Caco-2 (cell line): ENCODE data around the gene HMSD. TPM values are rescaled to one million over a fixed set of nuclear protein-coding genes. Genes with fewer than 3 reads are reported as not detected.

ENCODE experiments used
- BruUV-seq: library from RNA; stranded (reverse); fragments of 400-500 nt; replicated peaks from 2 replicates; lab custom pipeline; 2021; lab: Mats Ljungman, UMichigan
- CTCF ChIA-PET: fragments of 300-600 bp; sonication (Branson Sonifier 250); formaldehyde crosslinking; loops from one replicate; lab custom pipeline; 2022; ENCODE audit warnings: antibody characterized with exemption; lab: Charles Lee
- POLR2A ChIA-PET: fragments of 300-600 bp; sonication (Branson Sonifier 250); formaldehyde crosslinking; loops from one replicate; lab custom pipeline; 2022; ENCODE audit warnings: antibody characterized with exemption; lab: Charles Lee
- DNase-seq, 2 experiments: peaks; one replicate each; pipeline versions ENCODE4 v3.0.0 to v3.0.0-alpha.2; 2020 to 2022
- H3K27me3 ChIP-seq: replicated peaks from 2 replicates; pipeline ENCODE4 v1.6.0; 2011; ENCODE audit warnings: low read length; ENCODE audit not compliant: control insufficient read depth, insufficient read depth
- H3K36me3 ChIP-seq: 2 replicates; pipeline ENCODE4 v1.5.1; 2011; ENCODE audit warnings: low read length; ENCODE audit not compliant: control insufficient read depth, insufficient read depth
- H3K4me1 ChIP-seq: fragments of 250-450 bp; sonication (Bioruptor Pico); 2 replicates; pipeline ENCODE4 v1.5.1; 2020; ENCODE audit warnings: mild to moderate bottlenecking
- H3K4me3 ChIP-seq: 2 replicates; pipeline ENCODE4 v1.5.1; 2011; ENCODE audit warnings: low read depth, mild to moderate bottlenecking, control low read depth, low read length
- H3K9me3 ChIP-seq: fragments of 250-450 bp; sonication (Bioruptor Pico); 2 replicates; pipeline ENCODE4 v1.5.1; 2020; ENCODE audit warnings: mild to moderate bottlenecking, moderate library complexity
- H3K27ac Mint-ChIP-seq: one replicate; pipeline ENCODE4 v1.8.0; 2022; ENCODE audit warnings: mixed read lengths; ENCODE audit not compliant: unreplicated experiment
- H3K27me3 Mint-ChIP-seq: one replicate; pipeline ENCODE4 v1.8.0; 2022; ENCODE audit warnings: mixed read lengths; ENCODE audit not compliant: insufficient read depth, unreplicated experiment
- H3K36me3 Mint-ChIP-seq: one replicate; pipeline ENCODE4 v1.8.0; 2022; ENCODE audit warnings: mild to moderate bottlenecking, mixed read lengths; ENCODE audit not compliant: insufficient read depth, unreplicated experiment
- H3K4me1 Mint-ChIP-seq: one replicate; pipeline ENCODE4 v1.8.0; 2022; ENCODE audit warnings: low read depth, mixed read lengths; ENCODE audit not compliant: unreplicated experiment
- H3K4me3 Mint-ChIP-seq: one replicate; pipeline ENCODE4 v1.8.0; 2022; ENCODE audit warnings: mild to moderate bottlenecking, moderate library complexity, mixed read lengths; ENCODE audit not compliant: unreplicated experiment
- H3K9me3 Mint-ChIP-seq: one replicate; pipeline ENCODE4 v1.8.0; 2022; ENCODE audit warnings: mixed read lengths; ENCODE audit not compliant: unreplicated experiment
- intact Hi-C: fragments of 100-400 bp; cut with micrococcal nuclease; formaldehyde crosslinking; loops from one replicate; pipeline ENCODE4 v1.10.0; 2022; ENCODE audit not compliant: unreplicated experiment
- total RNA-seq: library from RNA; stranded (reverse); gene quantifications from 2 replicates; pipeline ENCODE4 v1.2.3, GENCODE V29; 2022
- TF ChIP-seq, protein P1 (sequence below), 2 experiments: fragments of 200-600 bp in 1 of 2; IDR thresholded peaks; 1 replicate in 1 of 2; 2 replicates in 1 of 2; pipeline versions ENCODE4 v1.5.1 to v1.8.0; 2011 to 2022; ENCODE audit warnings: antibody characterized with exemption in 1 of 2, control low read depth in 1 of 2, inconsistent platforms in 1 of 2, low read depth in 1 of 2, low read length in 1 of 2, mild to moderate bottlenecking in 1 of 2, moderate library complexity in 1 of 2; ENCODE audit not compliant: insufficient read depth in 1 of 2, severe bottlenecking in 1 of 2, unreplicated experiment in 1 of 2

The HMSD gene
- total RNA-seq, 1 experiment from 2014 or later, result not detected

DNA sequence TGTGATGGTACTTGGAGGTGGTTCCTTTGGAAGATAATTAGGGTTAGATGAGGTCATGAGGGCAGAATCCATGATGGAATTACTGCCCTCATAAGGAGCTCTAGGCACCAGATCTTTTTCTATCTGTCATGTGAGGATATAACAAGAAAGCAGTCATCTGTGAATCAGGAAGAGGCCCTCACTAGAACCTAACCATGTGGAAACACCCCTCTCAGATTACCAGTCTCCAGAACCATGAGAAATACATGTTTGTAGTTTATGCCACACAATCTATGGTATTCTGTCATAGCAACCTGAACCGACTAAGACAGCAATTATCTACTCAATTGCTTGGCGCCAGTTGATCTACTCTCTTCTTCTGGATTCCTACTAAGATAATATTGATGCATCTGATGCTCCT, 43.7 kb upstream of the HMSD start:
- intact Hi-C loops, result no loop called here
- no peaks in the 10 kb centered on the region for H3K4me1 ChIP-seq
- Mint-ChIP-seq H3K9me3 (no peaks in the 10 kb centered on the region), H3K27me3 (peaks cover 3% of the 10 kb centered on the region), H3K4me3 (no peak overlapping the region), H3K27ac (no peak overlapping the region), H3K4me1 (no peaks in the 10 kb centered on the region), H3K36me3 (no peaks in the 10 kb centered on the region)
- H3K9me3 ChIP-seq, result no peaks in the 10 kb centered on the region
- no peaks in the 10 kb centered on the region for H3K27me3 ChIP-seq
- BruUV-seq, result no TSS peak
- CTCF ChIA-PET, result no interaction called here
- DNase-seq, result no peak
- TF ChIP-seq, protein P1, sequence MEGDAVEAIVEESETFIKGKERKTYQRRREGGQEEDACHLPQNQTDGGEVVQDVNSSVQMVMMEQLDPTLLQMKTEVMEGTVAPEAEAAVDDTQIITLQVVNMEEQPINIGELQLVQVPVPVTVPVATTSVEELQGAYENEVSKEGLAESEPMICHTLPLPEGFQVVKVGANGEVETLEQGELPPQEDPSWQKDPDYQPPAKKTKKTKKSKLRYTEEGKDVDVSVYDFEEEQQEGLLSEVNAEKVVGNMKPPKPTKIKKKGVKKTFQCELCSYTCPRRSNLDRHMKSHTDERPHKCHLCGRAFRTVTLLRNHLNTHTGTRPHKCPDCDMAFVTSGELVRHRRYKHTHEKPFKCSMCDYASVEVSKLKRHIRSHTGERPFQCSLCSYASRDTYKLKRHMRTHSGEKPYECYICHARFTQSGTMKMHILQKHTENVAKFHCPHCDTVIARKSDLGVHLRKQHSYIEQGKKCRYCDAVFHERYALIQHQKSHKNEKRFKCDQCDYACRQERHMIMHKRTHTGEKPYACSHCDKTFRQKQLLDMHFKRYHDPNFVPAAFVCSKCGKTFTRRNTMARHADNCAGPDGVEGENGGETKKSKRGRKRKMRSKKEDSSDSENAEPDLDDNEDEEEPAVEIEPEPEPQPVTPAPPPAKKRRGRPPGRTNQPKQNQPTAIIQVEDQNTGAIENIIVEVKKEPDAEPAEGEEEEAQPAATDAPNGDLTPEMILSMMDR (IDR thresholded peaks at IDR 0.05; ENCODE audit: insufficient read depth in 1 of 2, low read depth in 1 of 2, low read length in 1 of 2, severe bottlenecking in 1 of 2, unreplicated experiment in 1 of 2), result no peak
- no peak overlapping the region for H3K4me3 ChIP-seq
- no peaks in the 10 kb centered on the region for H3K36me3 ChIP-seq
- POLR2A ChIA-PET, result no interaction called here

DNA sequence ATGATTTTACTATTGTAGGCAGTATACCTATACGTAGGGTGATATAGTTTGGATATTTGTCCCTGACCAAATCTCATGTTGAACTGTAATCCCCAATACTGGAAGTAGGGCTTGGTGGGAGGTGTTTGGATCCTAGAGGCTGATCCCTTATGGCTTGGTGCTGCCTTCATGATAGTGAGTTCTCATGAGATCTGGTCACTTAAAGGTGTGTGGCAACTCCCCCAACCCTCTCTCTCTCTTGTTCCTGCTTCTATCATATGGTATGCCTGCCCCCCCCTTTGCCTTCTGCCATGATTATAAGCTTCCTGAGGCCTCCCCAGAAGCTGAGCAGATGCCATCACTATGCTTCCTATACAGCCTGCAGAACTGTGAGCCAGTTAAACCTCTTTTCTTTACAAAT, 43.0 kb upstream of the HMSD start:
- BruUV-seq, result no TSS peak
- Mint-ChIP-seq H3K4me3 (no peak overlapping the region), H3K27me3 (peaks cover 1% of the 10 kb centered on the region), H3K36me3 (no peaks in the 10 kb centered on the region), H3K27ac (no peak overlapping the region), H3K4me1 (no peaks in the 10 kb centered on the region), H3K9me3 (no peaks in the 10 kb centered on the region)
- no peaks in the 10 kb centered on the region for H3K9me3 ChIP-seq
- POLR2A ChIA-PET, result no interaction called here
- no peak overlapping the region for H3K4me3 ChIP-seq
- CTCF ChIA-PET, result no interaction called here
- H3K36me3 ChIP-seq, result no peaks in the 10 kb centered on the region
- H3K4me1 ChIP-seq, result no peaks in the 10 kb centered on the region
- no peaks in the 10 kb centered on the region for H3K27me3 ChIP-seq
- intact Hi-C loops, result no loop called here
- TF ChIP-seq, protein P1 (IDR thresholded peaks at IDR 0.05; ENCODE audit: insufficient read depth in 1 of 2, low read depth in 1 of 2, low read length in 1 of 2, severe bottlenecking in 1 of 2, unreplicated experiment in 1 of 2), result no peak
- no peak for DNase-seq

DNA sequence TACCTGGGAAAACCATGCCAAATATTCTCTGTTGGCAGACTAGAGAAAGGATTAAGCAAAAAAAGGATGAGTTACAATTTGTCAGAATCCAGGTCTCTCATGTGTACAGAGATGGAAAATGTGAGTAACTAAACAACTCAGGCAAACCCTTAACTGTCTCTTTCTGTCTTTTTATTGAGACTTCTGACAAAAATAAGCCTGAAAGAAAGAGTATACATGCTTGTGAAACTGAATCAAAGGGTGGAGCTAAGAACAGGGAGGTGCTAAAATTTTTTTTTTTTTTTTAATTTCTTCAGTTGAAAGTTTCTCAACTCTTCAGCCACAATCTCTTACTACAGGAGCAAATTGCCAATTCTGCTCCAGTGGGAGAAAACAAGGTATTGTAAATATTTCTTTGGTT, 41.4 kb upstream of the HMSD start, which contains the start of gene SERPINB10:
TSS of gene SERPINB10 (plus strand) at position 295 of the 400 bp plus-strand sequence. CDS start 7,553 bp downstream, outside the sequence.
- no peak within 1 kb of the TSS for H3K4me3 Mint-ChIP-seq
- ChIA-PET POLR2A (no interaction called here), CTCF (no interaction called here)
- TF ChIP-seq, protein P1 (IDR thresholded peaks at IDR 0.05; ENCODE audit: insufficient read depth in 1 of 2, low read depth in 1 of 2, low read length in 1 of 2, severe bottlenecking in 1 of 2, unreplicated experiment in 1 of 2), result no peak
- no peaks in the 10 kb centered on the region for H3K4me1 ChIP-seq
- intact Hi-C loops, result no loop called here
- no peaks in the 10 kb centered on the region for H3K27me3 ChIP-seq
- no peaks in the 10 kb centered on the region for H3K36me3 Mint-ChIP-seq
- DNase-seq, result no peak
- BruUV-seq, result no TSS peak
- no peaks in the 10 kb centered on the region for H3K4me1 Mint-ChIP-seq
- no peak within 1 kb of the TSS for H3K4me3 ChIP-seq
- no peaks in the 10 kb centered on the region for H3K9me3 Mint-ChIP-seq
- no peaks in the 10 kb centered on the region for H3K9me3 ChIP-seq
- no peaks in the 10 kb centered on the region for H3K36me3 ChIP-seq
- H3K27me3 Mint-ChIP-seq, result no peaks in the 10 kb centered on the region
- H3K27ac Mint-ChIP-seq, result no peak within 1 kb of the TSS
